ENCODE results near the gene RAD51AP1. TPM values are rescaled to one million over a fixed set of nuclear protein-coding genes. Genes with fewer than 3 reads are reported as not detected.
A peak's percentile ranks its signal among the peaks of the same experiment; 100 is the strongest.
"Not testable (repeated sequence)": the region's sequence is repeated elsewhere in the genome, so short reads cannot be mapped to it uniquely, and the experiment has no call there.

RAD51AP1 gene
- total and polyA plus RNA-seq, 11 donors = 0.19 to 8.2 (median 1.1) TPM; not detected in 1

GRCh38 chr12:4499186-4499585, 39.5 kb upstream of the RAD51AP1 start:
- 94 to 100% (median 99%) methylated on average over 1 of the region's 1 CpG for WGBS, 4 donors
- H3K27me3 ChIP-seq = no peaks in the 10 kb centered on the region
- peaks cover 0 to 97% (median 89%) of the 10 kb centered on the region in 9 donors for H3K36me3 ChIP-seq
- H3K9me3 ChIP-seq = no peaks in the 10 kb centered on the region
- no peak overlapping the region for H3K4me3 ChIP-seq
- TF ChIP-seq POLR2A (IDR thresholded peaks at IDR 0.05) = no peak
- TF ChIP-seq, protein P1, sequence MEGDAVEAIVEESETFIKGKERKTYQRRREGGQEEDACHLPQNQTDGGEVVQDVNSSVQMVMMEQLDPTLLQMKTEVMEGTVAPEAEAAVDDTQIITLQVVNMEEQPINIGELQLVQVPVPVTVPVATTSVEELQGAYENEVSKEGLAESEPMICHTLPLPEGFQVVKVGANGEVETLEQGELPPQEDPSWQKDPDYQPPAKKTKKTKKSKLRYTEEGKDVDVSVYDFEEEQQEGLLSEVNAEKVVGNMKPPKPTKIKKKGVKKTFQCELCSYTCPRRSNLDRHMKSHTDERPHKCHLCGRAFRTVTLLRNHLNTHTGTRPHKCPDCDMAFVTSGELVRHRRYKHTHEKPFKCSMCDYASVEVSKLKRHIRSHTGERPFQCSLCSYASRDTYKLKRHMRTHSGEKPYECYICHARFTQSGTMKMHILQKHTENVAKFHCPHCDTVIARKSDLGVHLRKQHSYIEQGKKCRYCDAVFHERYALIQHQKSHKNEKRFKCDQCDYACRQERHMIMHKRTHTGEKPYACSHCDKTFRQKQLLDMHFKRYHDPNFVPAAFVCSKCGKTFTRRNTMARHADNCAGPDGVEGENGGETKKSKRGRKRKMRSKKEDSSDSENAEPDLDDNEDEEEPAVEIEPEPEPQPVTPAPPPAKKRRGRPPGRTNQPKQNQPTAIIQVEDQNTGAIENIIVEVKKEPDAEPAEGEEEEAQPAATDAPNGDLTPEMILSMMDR (IDR thresholded peaks at IDR 0.05) = no peak
- peaks cover 0 to 5% (median 0%) of the 10 kb centered on the region in 12 donors for H3K4me1 ChIP-seq
- intact Hi-C loops (cut with DNase I) = no loop called here
- no peak for ATAC-seq
- H3K27ac ChIP-seq = no peak overlapping the region
- DNase-seq = no peak

DNA sequence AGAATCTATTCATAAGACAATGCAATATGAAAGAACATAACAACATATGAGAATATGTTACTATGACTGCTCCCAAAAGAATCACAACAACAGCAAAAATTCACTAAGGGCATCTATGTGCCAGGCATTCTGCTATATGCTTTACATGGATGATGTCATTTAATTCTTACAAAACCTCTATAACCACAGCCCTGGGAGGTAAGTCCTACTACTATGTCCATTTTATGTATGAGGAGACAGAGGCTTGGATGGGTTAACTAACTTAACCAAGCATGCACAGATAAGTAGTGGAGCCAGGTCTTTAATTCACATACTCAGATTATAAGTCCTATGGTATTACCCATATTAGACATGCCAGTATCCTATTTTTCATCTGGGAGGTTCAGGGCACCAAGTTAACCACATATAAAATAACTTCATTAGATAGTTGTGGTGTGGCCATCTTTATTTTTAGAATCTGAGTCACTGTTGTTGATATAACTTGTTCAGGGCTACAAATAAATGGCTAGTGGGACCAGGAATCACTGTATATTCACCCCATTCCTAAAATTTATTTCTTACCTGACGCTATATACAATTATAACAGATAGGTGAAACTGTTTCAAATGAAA, 33.2 kb upstream of the RAD51AP1 start:
- no peaks in the 10 kb centered on the region for H3K9me3 ChIP-seq
- ATAC-seq = peak in 3 of 4 donors; percentile 42 to 58 (median 52)
- no peak overlapping the region for H3K27ac ChIP-seq
- intact Hi-C loops (cut with DNase I) = no loop called here
- H3K4me1 ChIP-seq = peaks cover 0 to 11% (median 0%) of the 10 kb centered on the region in 12 donors
- peaks cover 0 to 72% (median 59%) of the 10 kb centered on the region in 9 donors for H3K36me3 ChIP-seq
- WGBS, 4 donors = 89 to 99% (median 95%) methylated on average over 1 of the region's 1 CpG
- no peak for DNase-seq
- H3K27me3 ChIP-seq = no peaks in the 10 kb centered on the region
- TF ChIP-seq, protein P1 (IDR thresholded peaks at IDR 0.05) = no peak
- no peak for TF ChIP-seq POLR2A (IDR thresholded peaks at IDR 0.05)
- no peak overlapping the region for H3K4me3 ChIP-seq

GRCh38 chr12:4506430-4506829, 32.3 kb upstream of the RAD51AP1 start:
- TF ChIP-seq, protein P1 (IDR thresholded peaks at IDR 0.05) = no peak
- no peak for TF ChIP-seq POLR2A (IDR thresholded peaks at IDR 0.05)
- Histone ChIP-seq H3K27ac (no peak overlapping the region), H3K36me3 (peaks cover 0 to 65% (median 53%) of the 10 kb centered on the region in 9 donors), H3K27me3 (no peaks in the 10 kb centered on the region), H3K9me3 (no peaks in the 10 kb centered on the region), H3K4me1 (peaks cover 0 to 11% (median 0%) of the 10 kb centered on the region in 12 donors), H3K4me3 (no peak overlapping the region)
- 73 to 80% (median 76%) methylated on average over 3 of the region's 3 CpGs for WGBS, 4 donors
- ATAC-seq (no peak), DNase-seq (no peak)
- intact Hi-C loops (cut with DNase I) = no loop called here

GRCh38 chr12:4506870-4507269, 31.8 kb upstream of the RAD51AP1 start:
- Histone ChIP-seq H3K27me3 (no peaks in the 10 kb centered on the region), H3K4me1 (peaks cover 0 to 11% (median 0%) of the 10 kb centered on the region in 12 donors), H3K27ac (no peak overlapping the region), H3K36me3 (peaks cover 0 to 60% (median 48%) of the 10 kb centered on the region in 9 donors), H3K4me3 (no peak overlapping the region), H3K9me3 (no peaks in the 10 kb centered on the region)
- ATAC-seq (no peak), DNase-seq (no peak)
- no peak for TF ChIP-seq POLR2A (IDR thresholded peaks at IDR 0.05)
- TF ChIP-seq, protein P1 (IDR thresholded peaks at IDR 0.05) = no peak
- intact Hi-C loops (cut with DNase I) = no loop called here
- WGBS, 4 donors = 88 to 94% (median 91%) methylated on average over 5 of the region's 5 CpGs

DNA sequence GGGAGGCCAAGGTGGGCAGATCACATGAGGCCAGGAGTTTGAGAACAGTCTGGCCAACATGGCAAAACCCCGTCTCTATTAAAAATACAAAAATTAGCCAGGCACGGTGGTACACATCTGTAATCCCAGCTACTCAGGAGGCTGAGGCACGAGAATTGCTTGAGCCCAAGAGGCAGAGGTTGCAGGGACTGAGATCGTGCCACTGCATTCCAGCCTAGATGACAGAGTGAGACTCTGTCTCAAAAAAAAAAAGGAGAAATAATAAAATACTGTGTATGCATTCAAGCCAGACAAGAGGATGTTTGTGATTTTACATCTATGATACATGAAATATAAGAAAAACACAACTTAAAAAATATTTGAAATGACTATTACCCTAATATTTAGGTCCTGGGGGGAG, 30.2 kb upstream of the RAD51AP1 start:
- Histone ChIP-seq H3K4me1 (peaks cover 0 to 11% (median 0%) of the 10 kb centered on the region in 12 donors), H3K36me3 (peaks cover 0 to 44% (median 35%) of the 10 kb centered on the region in 9 donors)
- H3K4me3 ChIP-seq; H3K27me3 ChIP-seq; H3K9me3 ChIP-seq; ATAC-seq; H3K27ac ChIP-seq; DNase-seq; intact Hi-C loops (cut with DNase I): not testable (repeated sequence)
- WGBS, 4 donors = 91 to 98% (median 92%) methylated on average over 4 of the region's 4 CpGs

- WGBS, 4 donors = 53 to 68% (median 57%) methylated on average over 7 to 12 of the region's 12 CpGs
- Histone ChIP-seq H3K4me1 (peaks cover 0 to 11% (median 0%) of the 10 kb centered on the region in 12 donors), H3K36me3 (peaks cover 0 to 36% (median 27%) of the 10 kb centered on the region in 9 donors)
- ATAC-seq; DNase-seq; H3K27me3 ChIP-seq; H3K9me3 ChIP-seq; H3K4me3 ChIP-seq; intact Hi-C loops (cut with DNase I); H3K27ac ChIP-seq: not testable (repeated sequence)
These were observed 29.4 kb upstream of the RAD51AP1 start for GRCh38 chr12:4509269-4509668.
